GM18858 (cell line): ENCODE measurements around the gene MINDY4.
A peak's percentile ranks its signal among the peaks of the same experiment; 100 is the strongest.

Experiments used
- ATAC-seq: cut with Tn5 transposase; IDR thresholded peaks from one replicate; pipeline ENCODE4 v1.9.1; 2021; ENCODE audit not compliant: unreplicated experiment

MINDY4 gene

GRCh38 chr7:30741289-30741688, 29.9 kb upstream of the MINDY4 start:
- ATAC-seq = no peak

DNA sequence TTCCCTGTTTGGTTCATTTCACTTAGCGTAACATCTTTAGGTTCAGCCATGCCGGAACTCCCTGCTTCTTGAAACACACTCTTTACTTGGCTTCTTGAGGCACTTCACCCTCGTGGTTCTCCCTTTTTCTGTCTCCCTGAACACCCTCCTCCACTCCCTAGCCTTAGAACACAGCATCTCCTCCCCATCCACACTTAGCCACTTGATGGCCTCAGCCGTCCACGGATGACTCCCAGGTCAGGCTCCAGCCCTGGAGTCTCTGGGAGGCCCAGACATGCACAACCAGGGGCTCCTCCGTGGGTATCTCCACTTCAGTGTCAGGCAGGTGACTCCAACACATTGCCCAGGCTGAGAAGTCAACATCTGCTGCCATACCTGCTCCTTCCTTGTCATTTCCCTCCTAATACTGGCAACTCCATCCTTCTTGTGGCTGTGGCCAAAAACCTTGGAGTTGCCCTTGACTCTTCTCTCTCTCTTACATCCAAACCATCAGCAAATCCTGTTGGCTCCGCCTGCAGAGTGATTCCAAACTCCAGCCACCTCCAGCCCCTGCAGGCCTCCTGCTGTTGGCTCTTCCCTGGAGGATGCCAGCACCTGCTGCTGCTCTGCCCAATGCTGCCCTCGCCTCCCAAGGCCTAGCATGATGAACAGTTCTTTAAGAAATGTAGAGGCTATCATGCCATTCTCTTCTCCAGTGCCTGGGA, 27.7 kb upstream of the MINDY4 start:
- ATAC-seq = no peak

GRCh38 chr7:30744075-30744417, 27.2 kb upstream of the MINDY4 start:
- ATAC-seq = no peak

DNA sequence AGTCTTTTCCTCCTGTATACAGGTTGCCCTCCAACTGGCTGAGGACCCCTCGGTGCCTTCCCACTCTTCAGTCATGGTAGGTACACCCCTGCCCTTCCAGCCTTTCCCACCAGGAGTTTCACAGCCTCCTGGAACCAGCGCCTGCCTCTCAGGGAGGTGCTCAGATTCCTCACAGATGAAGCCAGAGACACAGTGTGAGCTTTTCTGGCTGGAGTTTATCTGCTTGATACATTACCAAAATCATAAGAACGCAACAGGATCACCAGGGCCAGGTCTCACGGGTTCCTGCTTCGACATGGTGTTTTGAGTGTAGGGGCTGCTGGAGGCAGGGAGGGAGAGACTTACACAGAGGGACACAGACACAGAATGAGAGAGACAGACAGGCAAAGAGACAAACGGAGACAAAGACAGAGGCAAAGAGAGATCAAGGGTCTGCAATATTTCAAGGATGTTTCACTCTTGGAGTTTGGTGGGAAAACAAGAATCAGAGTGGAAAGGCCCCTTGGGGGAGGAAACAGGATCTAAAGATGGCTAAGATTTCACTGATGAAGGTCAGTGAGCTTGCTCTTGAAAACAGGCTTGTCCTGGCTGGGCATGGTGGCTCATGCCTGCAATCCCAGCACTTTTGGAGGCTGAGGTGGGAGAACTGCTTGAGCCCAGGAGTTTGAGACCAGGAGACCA, 25.8 kb upstream of the MINDY4 start:
- ATAC-seq = no peak

DNA sequence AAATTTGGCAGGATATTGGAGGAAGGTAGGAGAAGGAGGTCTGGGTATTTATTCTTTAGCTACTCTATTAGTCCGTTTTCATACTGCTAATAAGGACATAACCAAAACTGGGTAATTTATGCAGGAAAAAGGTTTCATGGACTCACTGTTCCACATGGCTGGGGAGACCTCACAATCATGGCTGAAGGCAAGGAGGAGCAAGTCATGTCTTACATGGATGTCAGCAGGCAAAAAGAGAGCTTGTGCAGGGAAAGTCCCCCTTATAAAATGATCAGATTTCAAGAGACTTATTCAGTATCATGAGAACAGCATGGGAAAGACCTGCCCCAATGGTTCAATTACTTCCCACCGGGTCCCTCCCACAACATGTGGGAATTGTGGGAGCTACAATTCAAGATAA, 21.2 kb upstream of the MINDY4 start:
- ATAC-seq = no peak

DNA sequence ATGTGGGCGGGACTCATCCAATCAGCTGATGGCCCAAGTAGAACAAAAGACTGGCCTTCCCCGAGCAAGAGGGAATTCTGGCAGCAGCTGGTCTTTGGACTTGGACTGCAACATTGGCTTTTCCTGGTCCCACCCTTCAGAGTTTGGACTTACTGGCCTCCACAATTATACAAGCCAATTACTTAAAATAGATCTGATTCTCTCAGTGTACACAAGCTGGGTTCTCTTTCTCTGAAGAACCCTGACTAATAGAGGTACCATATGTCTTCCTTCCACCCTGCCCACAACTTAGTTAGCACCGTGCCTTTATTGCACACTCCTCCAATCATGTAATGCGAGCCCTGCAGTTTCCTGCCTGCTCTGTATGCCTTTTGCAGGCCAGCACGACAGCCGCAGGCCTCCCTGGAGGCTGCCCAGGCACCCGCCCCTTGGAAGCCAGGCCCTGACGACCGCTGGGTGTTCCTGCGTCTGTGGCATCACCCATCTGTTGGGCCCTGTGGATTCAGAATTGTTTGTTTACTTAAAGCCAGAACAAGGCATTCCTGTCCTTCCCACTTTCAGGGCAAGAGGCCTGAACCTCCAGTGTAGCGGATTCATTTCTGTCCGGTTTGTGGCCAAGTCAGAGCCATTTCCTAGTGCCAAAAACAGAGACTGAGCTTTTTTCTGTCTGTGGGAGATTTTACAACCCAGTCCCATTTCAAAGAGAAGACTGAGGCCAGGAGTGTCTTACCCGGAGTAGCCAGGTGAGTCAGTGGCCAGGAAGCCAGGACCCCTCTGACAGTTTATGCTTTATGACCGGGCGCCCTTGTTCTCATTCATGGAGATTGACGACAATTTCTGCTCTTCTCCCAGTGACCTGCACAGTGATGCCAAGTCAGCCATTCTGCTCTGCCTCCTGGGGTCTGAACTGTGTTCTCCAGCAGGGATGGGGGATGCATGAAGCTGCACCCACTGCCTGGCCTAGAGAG, 20.2 kb upstream of the MINDY4 start:
- ATAC-seq = no peak

GRCh38 chr7:30751696-30752273, 19.4 kb upstream of the MINDY4 start, which contains the start of gene INMT:
Gene INMT, plus strand, starts transcription at chr7:30752135. Its CDS starts 16 bp downstream, at chr7:30752151.
- ATAC-seq = no peak

- no peak for ATAC-seq
Observed at GRCh38 chr7:30752484-30752883, 18.7 kb upstream of the MINDY4 start.

DNA sequence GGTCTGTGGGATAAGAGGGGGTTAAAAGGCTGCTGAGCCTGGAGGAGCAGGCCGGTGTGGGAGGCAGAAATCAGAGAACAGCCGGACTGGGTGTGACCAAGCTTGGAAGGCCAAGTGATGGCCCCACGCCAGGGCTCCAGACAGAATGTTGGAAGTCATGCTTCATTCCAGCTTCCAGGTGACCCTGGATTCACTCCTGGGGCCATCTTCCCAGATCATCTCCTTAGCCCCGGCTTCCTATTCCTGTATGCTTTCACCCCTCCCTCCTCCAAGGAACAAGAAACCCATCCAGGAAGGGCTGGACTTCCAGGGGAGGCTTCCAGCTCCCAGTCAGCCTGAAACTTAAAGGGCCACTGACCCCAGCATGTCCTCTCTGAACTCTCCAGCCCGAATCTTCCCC, 18.2 kb upstream of the MINDY4 start:
- ATAC-seq = no peak

DNA sequence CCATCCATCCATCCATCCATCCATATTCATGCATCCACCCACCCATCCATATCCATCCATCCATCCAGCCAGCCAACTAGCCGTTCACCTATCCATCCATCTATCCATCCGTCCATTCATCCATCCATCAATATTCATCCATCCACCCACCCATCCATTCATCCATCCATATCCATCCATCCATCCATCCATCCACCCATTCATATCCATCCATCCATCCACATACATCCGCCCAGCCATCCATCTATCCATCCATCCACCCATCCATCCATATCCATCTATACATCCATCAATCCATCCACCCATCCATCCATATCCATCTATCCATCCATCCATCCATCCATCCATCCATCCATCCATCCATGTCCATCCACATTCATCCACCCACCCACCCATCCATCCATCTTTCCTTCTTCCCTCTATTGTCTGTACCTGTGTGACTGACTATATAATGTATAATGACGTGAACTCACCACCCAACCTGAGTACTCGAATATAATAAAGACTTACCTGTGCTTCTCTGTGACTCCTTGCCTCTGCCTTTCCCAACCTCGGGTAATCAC, 16.8 kb upstream of the MINDY4 start:
- ATAC-seq = no peak

DNA sequence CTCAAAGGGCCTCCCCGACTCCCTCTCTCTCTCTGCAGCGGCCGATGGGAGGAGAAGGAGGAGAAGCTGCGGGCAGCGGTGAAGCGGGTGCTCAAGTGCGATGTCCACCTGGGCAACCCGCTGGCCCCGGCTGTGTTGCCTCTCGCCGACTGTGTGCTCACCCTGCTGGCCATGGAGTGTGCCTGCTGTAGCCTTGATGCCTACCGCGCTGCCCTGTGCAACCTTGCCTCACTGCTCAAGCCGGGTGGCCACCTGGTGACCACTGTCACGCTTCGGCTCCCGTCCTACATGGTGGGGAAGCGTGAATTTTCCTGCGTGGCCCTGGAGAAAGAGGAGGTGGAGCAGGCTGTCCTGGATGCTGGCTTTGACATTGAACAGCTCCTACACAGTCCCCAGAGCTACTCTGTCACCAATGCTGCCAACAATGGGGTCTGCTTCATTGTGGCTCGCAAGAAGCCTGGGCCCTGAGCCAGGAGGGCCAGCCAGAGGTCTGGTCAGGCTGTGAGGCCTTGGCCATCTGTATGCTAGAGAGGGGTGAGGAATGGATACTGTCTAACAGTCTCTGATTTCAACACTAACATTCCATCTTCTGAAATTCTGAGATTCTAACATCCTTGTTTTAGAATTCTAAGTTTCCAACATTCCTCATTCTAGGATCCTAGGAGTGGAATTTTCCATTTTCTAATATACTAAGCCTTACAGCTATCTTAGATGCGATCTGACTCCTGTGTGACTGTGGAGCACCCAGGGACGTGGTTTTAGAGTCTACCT, 15.6 kb upstream of the MINDY4 start:
- ATAC-seq = no peak

DNA sequence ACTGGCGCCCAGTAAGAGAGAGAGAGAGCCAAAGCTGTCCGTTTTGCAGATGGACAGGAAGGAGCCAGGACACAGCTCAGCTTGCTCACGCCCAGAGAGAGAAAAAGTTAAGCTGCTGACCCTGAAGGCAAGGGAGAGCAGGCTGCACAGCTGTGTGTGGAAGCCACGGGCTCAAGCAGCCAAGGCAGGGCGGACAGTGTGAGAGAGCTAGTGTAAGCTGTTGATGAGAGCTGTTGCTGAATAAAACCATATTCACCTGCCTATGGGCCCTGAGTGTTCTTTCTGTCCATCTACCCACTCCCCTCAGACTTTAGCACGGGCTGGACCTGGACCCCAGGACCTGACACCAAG, 13.9 kb upstream of the MINDY4 start:
- no peak for ATAC-seq

DNA sequence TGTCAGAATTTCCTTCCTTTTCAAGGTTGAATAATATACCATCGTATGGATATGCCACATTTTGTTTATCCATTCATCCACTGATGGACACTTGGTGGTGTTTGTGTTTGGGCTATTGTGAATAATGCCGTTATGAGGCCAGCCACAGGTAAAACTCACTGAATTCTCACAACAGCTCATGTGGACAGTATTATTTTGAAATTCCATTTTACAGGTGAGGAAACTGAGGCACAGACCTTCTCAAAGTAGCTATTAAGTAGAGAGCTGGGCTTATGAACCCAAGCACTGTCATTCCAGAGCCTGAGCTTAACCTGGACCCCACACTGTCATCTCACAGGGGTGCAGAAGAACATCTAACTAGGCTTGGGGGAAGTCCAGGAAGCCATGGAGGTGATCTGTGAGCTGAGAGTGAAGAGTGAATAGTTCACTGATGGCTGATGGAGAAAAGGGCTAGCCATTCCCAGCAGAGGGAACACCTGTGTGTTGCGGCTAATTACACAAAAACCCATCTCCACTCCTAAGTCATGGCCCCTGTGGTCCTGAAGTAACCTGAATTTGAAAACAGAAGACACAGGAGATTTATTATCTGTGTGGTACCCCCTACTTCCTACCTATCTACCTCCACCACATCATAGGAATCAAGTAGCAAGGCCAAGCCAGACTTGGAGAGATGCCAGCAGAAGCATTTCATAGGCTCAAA, 10.6 kb upstream of the MINDY4 start:
- no peak for ATAC-seq

- no peak for ATAC-seq
Observed at GRCh38 chr7:30761214-30762156, 9.7 kb upstream of the MINDY4 start.

DNA sequence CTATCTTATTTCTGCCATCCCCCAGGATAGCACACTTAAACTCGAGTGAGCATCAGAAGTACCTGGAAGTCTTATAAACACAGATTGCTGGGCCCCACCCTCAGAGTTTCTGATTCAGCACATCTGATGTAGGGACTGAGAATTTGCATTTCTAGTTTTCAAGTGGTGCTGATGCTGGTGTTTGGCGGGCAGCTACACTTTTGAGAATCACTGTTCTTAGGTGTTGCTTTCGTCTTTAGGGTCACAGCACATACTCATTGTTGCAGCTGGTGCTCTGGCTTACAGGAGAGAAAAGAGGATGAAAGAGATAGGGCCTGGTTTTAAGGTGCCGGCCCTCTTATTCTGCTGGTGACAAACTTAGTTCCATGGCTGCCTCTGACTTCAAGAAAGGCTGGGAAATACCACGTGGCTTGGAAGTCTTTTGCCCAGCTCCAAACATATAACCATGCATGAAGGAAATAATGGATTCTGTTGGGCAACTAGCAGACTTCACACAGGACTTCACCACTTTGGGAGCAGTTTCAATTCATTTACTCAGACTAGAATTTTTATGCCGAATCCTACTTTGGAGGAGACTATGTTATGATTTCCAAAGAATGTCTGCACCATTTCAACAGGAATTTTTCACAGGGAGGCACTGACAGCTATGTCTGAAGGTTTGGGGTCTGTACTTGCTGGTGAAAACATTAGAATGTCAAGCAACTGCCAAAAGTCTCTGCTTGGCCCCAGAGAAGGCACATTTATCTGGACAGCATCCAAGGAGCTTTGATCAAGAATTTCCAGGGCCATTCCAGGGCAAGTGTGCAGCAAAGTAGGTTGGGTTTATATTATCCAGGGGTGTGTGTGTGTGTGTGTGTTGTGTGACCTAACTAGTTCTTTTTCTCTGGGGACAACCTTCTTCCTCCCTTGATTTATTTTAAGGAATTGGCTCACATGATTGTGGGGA, 6.9 kb upstream of the MINDY4 start:
- ATAC-seq = peak; percentile 86

GRCh38 chr7:30765408-30765807, 5.8 kb upstream of the MINDY4 start:
- no peak for ATAC-seq

DNA sequence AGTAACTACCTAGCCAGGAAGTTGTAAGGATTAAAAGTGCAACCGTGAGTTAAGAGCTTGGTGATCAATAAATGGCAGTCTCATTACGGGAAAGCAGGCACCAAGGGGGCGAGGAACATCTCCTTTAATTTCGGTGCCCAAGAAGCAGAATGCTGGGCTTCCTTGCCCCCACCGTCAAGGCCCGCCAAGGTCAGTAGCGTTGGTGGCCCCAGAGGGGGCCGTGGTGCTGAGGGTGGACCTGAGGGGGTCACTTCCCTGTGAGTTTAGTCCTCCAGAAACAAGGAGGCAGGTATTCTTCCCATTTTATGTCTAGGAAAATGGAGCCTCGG, 408 bp upstream of the MINDY4 start:
- ATAC-seq = no peak
